Esophagus muscularis mucosa (tissue), 4 donors: Measurements from ENCODE around the gene YAF2. TPM values are rescaled to one million over a fixed set of nuclear protein-coding genes. Genes with fewer than 3 reads are reported as not detected.

Source experiments
- DNase-seq: peaks from one replicate; pipeline ENCODE4 v3.0.0-alpha.2; 2017; ENCODE audit errors: extremely low spot score
- H3K27ac ChIP-seq, 4 donors: fragments of 200-600 bp; sonication (generic); replicated peaks in 1 of 4; 1 replicate in 3 of 4; 2 replicates in 1 of 4; pipeline ENCODE4 v1.5.1; 2016 to 2019; ENCODE audit warnings: mild to moderate bottlenecking in 1 of 4
- H3K27me3 ChIP-seq, 4 donors: fragments of 200-600 bp; sonication (generic); one replicate each; pipeline versions ENCODE4 v1.5.1 to v1.6.0; 2016 to 2019
- H3K36me3 ChIP-seq, 4 donors: fragments of 200-600 bp; sonication (generic); one replicate each; pipeline ENCODE4 v1.5.1; 2016 to 2019
- H3K4me1 ChIP-seq, 4 donors: fragments of 200-600 bp; sonication (generic); one replicate each; pipeline ENCODE4 v1.5.1; 2016 to 2019
- H3K4me3 ChIP-seq, 4 donors: fragments of 200-600 bp; sonication (generic); 1 replicate in 2 of 4; 2 replicates in 2 of 4; pipeline ENCODE4 v1.5.1; 2016 to 2019; ENCODE audit warnings: mild to moderate bottlenecking in 4 of 4, moderate library complexity in 1 of 4
- H3K9me3 ChIP-seq, 4 donors: fragments of 200-600 bp; sonication (generic); 1 replicate in 3 of 4; 2 replicates in 1 of 4; pipeline ENCODE4 v1.5.1; 2016 to 2019
- EP300 ChIP-seq: sonication (generic); formaldehyde crosslinking; IDR thresholded peaks from one replicate; pipeline ENCODE4 v1.6.1; 2017; ENCODE audit warnings: antibody characterized with exemption
- POLR2A ChIP-seq: fragments of 450-650 bp; IDR thresholded peaks from one replicate; pipeline ENCODE4 v1.6.1; 2017; ENCODE audit warnings: antibody characterized with exemption, moderate library complexity, mild to moderate bottlenecking, low read depth
- POLR2AphosphoS5 ChIP-seq, 2 donors: sonication (generic); formaldehyde crosslinking; IDR thresholded peaks; one replicate each; pipeline ENCODE4 v1.6.1; 2017; ENCODE audit warnings: antibody characterized with exemption in 2 of 2
- WGBS: methylation state at CpG from one replicate; pipeline ENCODE4 v1.1.5; 2018; 5-methylcytosine and 5-hydroxymethylcytosine counted together
- intact Hi-C: fragments of 100-400 bp; cut with DNase I; formaldehyde crosslinking; loops from one replicate; pipeline ENCODE4 v1.15.1; 2023
- total RNA-seq, 4 donors: library from RNA; depleted of rRNA; stranded (reverse); fragments of >200 nt; gene quantifications; one replicate each; pipeline versions ENCODE4 v1.1.0 to v1.2.1, GENCODE V29; 2016
- TF ChIP-seq, protein P1 (sequence below), 3 experiments: fragments of 200-600 bp in 2 of 3; fragments of 450-650 bp in 1 of 3; sonication (generic) in 2 of 3; IDR thresholded peaks; one replicate each; pipeline ENCODE4 v1.5.1; 2017 to 2019; ENCODE audit warnings: antibody characterized with exemption in 3 of 3, mild to moderate bottlenecking in 2 of 3, moderate library complexity in 1 of 3

The YAF2 gene
- total RNA-seq, 4 donors from 2014 or later, result 16.8 to 30.3 (median 20.4) TPM

DNA sequence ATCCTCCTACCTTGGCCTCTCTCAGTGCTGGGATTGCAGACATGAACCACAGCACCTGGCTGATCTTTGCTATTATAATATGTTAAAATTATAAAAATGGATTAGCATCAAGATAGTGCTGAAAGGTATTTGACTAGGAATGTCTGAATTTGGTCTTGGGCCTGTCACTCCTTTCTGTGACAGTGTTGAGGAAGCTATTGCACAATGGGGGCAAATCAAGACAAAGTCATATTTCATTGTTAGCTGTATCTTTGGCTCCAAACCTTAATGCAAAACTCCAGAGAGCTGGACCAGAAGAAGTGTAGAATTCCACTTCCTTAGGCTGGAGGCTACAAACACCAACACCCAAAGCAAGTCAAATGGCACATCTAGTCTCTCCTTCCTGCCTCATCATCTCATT lies 45.7 kb upstream of the YAF2 start:
- intact Hi-C loops, result no loop called here
- TF ChIP-seq, protein P1, sequence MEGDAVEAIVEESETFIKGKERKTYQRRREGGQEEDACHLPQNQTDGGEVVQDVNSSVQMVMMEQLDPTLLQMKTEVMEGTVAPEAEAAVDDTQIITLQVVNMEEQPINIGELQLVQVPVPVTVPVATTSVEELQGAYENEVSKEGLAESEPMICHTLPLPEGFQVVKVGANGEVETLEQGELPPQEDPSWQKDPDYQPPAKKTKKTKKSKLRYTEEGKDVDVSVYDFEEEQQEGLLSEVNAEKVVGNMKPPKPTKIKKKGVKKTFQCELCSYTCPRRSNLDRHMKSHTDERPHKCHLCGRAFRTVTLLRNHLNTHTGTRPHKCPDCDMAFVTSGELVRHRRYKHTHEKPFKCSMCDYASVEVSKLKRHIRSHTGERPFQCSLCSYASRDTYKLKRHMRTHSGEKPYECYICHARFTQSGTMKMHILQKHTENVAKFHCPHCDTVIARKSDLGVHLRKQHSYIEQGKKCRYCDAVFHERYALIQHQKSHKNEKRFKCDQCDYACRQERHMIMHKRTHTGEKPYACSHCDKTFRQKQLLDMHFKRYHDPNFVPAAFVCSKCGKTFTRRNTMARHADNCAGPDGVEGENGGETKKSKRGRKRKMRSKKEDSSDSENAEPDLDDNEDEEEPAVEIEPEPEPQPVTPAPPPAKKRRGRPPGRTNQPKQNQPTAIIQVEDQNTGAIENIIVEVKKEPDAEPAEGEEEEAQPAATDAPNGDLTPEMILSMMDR (IDR thresholded peaks at IDR 0.05), result no peak
- TF ChIP-seq POLR2AphosphoS5 (IDR thresholded peaks at IDR 0.05) (no peak), EP300 (no peak), POLR2A (no peak)
- no peak for DNase-seq
- Histone ChIP-seq H3K9me3 (no peaks in the 10 kb centered on the region), H3K36me3 (no peaks in the 10 kb centered on the region), H3K4me3 (no peak overlapping the region), H3K27me3 (no peaks in the 10 kb centered on the region), H3K4me1 (no peaks in the 10 kb centered on the region), H3K27ac (no peak overlapping the region)

- Histone ChIP-seq H3K4me1 (no peaks in the 10 kb centered on the region), H3K27ac (no peak overlapping the region), H3K9me3 (no peaks in the 10 kb centered on the region), H3K4me3 (no peak overlapping the region), H3K36me3 (no peaks in the 10 kb centered on the region), H3K27me3 (no peaks in the 10 kb centered on the region)
- intact Hi-C loops, result no loop called here
- WGBS, result 89% methylated on average over 2 of the region's 2 CpGs
- no peak for DNase-seq
- TF ChIP-seq POLR2A (no peak), POLR2AphosphoS5 (IDR thresholded peaks at IDR 0.05) (no peak)
- TF ChIP-seq, protein P1 (IDR thresholded peaks at IDR 0.05), result no peak
Observed at GRCh38 chr12:42282294-42282693, 44.2 kb upstream of the YAF2 start.

DNA sequence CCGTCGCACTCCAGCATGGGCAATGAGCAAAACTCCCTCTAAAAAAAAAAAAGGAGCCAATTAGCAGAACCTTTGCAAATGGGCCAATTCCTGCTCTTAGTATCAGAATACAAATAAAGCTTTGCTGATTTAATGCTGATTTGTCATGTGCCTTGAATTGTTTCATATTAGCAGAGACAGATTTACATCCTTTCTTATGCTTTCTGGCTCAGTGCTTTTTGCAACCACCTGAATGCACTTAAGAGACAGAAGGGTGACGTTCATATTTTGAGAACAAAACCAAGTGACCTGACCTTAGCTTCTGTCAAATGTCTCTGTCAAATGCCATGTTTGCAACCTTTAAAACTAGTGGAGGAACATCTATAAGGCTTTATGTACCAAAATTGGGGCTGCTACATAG lies 43.8 kb upstream of the YAF2 start:
- DNase-seq, result no peak
- H3K9me3 ChIP-seq, result no peaks in the 10 kb centered on the region
- WGBS, result 80% methylated on average over 3 of the region's 3 CpGs
- no peak overlapping the region for H3K4me3 ChIP-seq
- H3K27me3 ChIP-seq, result no peaks in the 10 kb centered on the region
- no peaks in the 10 kb centered on the region for H3K36me3 ChIP-seq
- H3K4me1 ChIP-seq, result no peaks in the 10 kb centered on the region
- TF ChIP-seq EP300 (no peak), POLR2A (no peak), POLR2AphosphoS5 (IDR thresholded peaks at IDR 0.05) (no peak)
- TF ChIP-seq, protein P1 (IDR thresholded peaks at IDR 0.05), result no peak
- intact Hi-C loops, result no loop called here
- no peak overlapping the region for H3K27ac ChIP-seq

- intact Hi-C loops, result no loop called here
- Histone ChIP-seq H3K27me3 (no peaks in the 10 kb centered on the region), H3K4me3 (no peak overlapping the region), H3K9me3 (no peaks in the 10 kb centered on the region), H3K27ac (no peak overlapping the region), H3K4me1 (no peaks in the 10 kb centered on the region), H3K36me3 (no peaks in the 10 kb centered on the region)
- 57% methylated on average over 3 of the region's 3 CpGs for WGBS
- no peak for DNase-seq
- TF ChIP-seq, protein P1 (IDR thresholded peaks at IDR 0.05), result no peak
- TF ChIP-seq POLR2A, result no peak
- no peak for TF ChIP-seq EP300
- no peak for TF ChIP-seq POLR2AphosphoS5 (IDR thresholded peaks at IDR 0.05)
Observed at GRCh38 chr12:42281278-42281677, 43.2 kb upstream of the YAF2 start.

GRCh38 chr12:42278128-42278510 lies 40.1 kb upstream of the YAF2 start:
- no peaks in the 10 kb centered on the region for H3K27me3 ChIP-seq
- no peak overlapping the region for H3K4me3 ChIP-seq
- DNase-seq, result no peak
- H3K9me3 ChIP-seq, result no peaks in the 10 kb centered on the region
- intact Hi-C loops, result no loop called here
- H3K27ac ChIP-seq, result no peak overlapping the region
- H3K4me1 ChIP-seq, result no peaks in the 10 kb centered on the region
- H3K36me3 ChIP-seq, result no peaks in the 10 kb centered on the region
- TF ChIP-seq EP300 (no peak), POLR2A (no peak), POLR2AphosphoS5 (IDR thresholded peaks at IDR 0.05) (no peak)
- TF ChIP-seq, protein P1 (IDR thresholded peaks at IDR 0.05), result no peak
